ENCODE measurements around the gene GSPT1.
"Not testable (repeated sequence)": the region's sequence is repeated elsewhere in the genome, so short reads cannot be mapped to it uniquely, and the experiment has no call there.

Gene GSPT1

GRCh38 chr16:11857161-11857560 is 58.6 kb downstream of the GSPT1 start:
- DNase-seq (ENCODE audit: low read depth in 3 of 3) = no peak

- no peak for DNase-seq (ENCODE audit: low read depth in 3 of 3)
Measured at GRCh38 chr16:11852092-11852809, 63.5 kb downstream of the GSPT1 start.

- DNase-seq (ENCODE audit: low read depth in 3 of 3) = peak; percentile 87 to 88 (median 88)
Measured at GRCh38 chr16:11851294-11852091, 64.3 kb downstream of the GSPT1 start, which contains the start of gene RSL1D1. Gene RSL1D1, minus strand, starts transcription at chr16:11851542. Its CDS starts 30 bp downstream, at chr16:11851512.

GRCh38 chr16:11848842-11849241 is 66.9 kb downstream of the GSPT1 start:
- no peak for DNase-seq (ENCODE audit: low read depth in 3 of 3)

GRCh38 chr16:11844499-11844898 is 71.3 kb downstream of the GSPT1 start:
- no peak for DNase-seq (ENCODE audit: low read depth in 3 of 3)

GRCh38 chr16:11843861-11844260 is 71.9 kb downstream of the GSPT1 start:
- no peak for DNase-seq (ENCODE audit: low read depth in 3 of 3)

GRCh38 chr16:11843206-11843605 is 72.5 kb downstream of the GSPT1 start:
- DNase-seq (ENCODE audit: low read depth in 3 of 3) = no peak

- no peak for DNase-seq (ENCODE audit: low read depth in 3 of 3)
Measured at GRCh38 chr16:11841026-11841425, 74.7 kb downstream of the GSPT1 start.

GRCh38 chr16:11836650-11837244 is 79.0 kb downstream of the GSPT1 start:
- DNase-seq (ENCODE audit: low read depth in 3 of 3) = no peak

GRCh38 chr16:11835891-11836649 is 79.7 kb downstream of the GSPT1 start:
- DNase-seq (ENCODE audit: low read depth in 3 of 3) = no peak

- no peak for DNase-seq (ENCODE audit: low read depth in 3 of 3)
Measured at GRCh38 chr16:11835309-11835708, 80.4 kb downstream of the GSPT1 start.

GRCh38 chr16:11833951-11834695 is 81.6 kb downstream of the GSPT1 start:
- no peak for DNase-seq (ENCODE audit: low read depth in 3 of 3)

GRCh38 chr16:11828696-11829095 is 87.1 kb downstream of the GSPT1 start:
- no peak for DNase-seq (ENCODE audit: low read depth in 3 of 3)

GRCh38 chr16:11825520-11826165 is 90.1 kb downstream of the GSPT1 start:
- not testable (repeated sequence) for DNase-seq (ENCODE audit: low read depth in 3 of 3)

GRCh38 chr16:11824362-11824761 is 91.4 kb downstream of the GSPT1 start:
- no peak for DNase-seq (ENCODE audit: low read depth in 3 of 3)

GRCh38 chr16:11823645-11824044 is 92.1 kb downstream of the GSPT1 start:
- not testable (repeated sequence) for DNase-seq (ENCODE audit: low read depth in 3 of 3)

- DNase-seq (ENCODE audit: low read depth in 3 of 3) = no peak
Measured at GRCh38 chr16:11819798-11820197, 96.0 kb downstream of the GSPT1 start.

GRCh38 chr16:11818970-11819369 is 96.8 kb downstream of the GSPT1 start:
- DNase-seq (ENCODE audit: low read depth in 3 of 3) = not testable (repeated sequence)
